CD4-positive, alpha-beta T cell treated with Interleukin-6 at 100 ng/mL for 8 hours (primary cell): Measurements from ENCODE around the gene KCNK6.

ENCODE experiments used
- DNase-seq: peaks from one replicate; pipeline ENCODE4 v3.0.0-alpha.2; 2020; ENCODE audit warnings: mixed read lengths, low spot score

KCNK6 gene

GRCh38 chr19:38298821-38299680 lies 20.6 kb upstream of the KCNK6 start:
- no peak for DNase-seq

- no peak for DNase-seq
Observed at GRCh38 chr19:38303517-38304351, 15.9 kb upstream of the KCNK6 start, which contains the start of gene C19orf33. Gene C19orf33 (plus strand): TSS chr19:38304251. CDS start chr19:38304262, 11 bp downstream.

GRCh38 chr19:38304352-38304865 lies 15.2 kb upstream of the KCNK6 start:
- DNase-seq, result no peak

GRCh38 chr19:38304866-38305429 lies 14.7 kb upstream of the KCNK6 start:
- DNase-seq, result no peak

- DNase-seq, result no peak
Observed at GRCh38 chr19:38306236-38306635, 13.4 kb upstream of the KCNK6 start.

GRCh38 chr19:38307076-38307475 lies 12.6 kb upstream of the KCNK6 start:
- no peak for DNase-seq

GRCh38 chr19:38307597-38307996 lies 12.0 kb upstream of the KCNK6 start:
- DNase-seq, result no peak

- no peak for DNase-seq
Observed at GRCh38 chr19:38308006-38308766, 11.5 kb upstream of the KCNK6 start.

- DNase-seq, result no peak
Observed at GRCh38 chr19:38308926-38309614, 10.6 kb upstream of the KCNK6 start.

GRCh38 chr19:38309615-38310278 lies 9.9 kb upstream of the KCNK6 start:
- DNase-seq, result no peak

GRCh38 chr19:38310279-38310670 lies 9.4 kb upstream of the KCNK6 start:
- no peak for DNase-seq

GRCh38 chr19:38310986-38311385 lies 8.7 kb upstream of the KCNK6 start:
- no peak for DNase-seq

GRCh38 chr19:38315657-38316476 lies 3.8 kb upstream of the KCNK6 start, which contains the start of gene YIF1B:
Gene YIF1B (minus strand): TSS chr19:38315947. CDS start chr19:38315917, 30 bp downstream.
- peak; percentile 97 for DNase-seq

GRCh38 chr19:38316477-38317067 lies 3.1 kb upstream of the KCNK6 start:
- DNase-seq, result peak; percentile 11

- DNase-seq, result peak; percentile 53
Observed at GRCh38 chr19:38317104-38317612, 2.5 kb upstream of the KCNK6 start.

- no peak for DNase-seq
Observed at GRCh38 chr19:38318660-38319059, 985 bp upstream of the KCNK6 start.

- no peak for DNase-seq
Observed at GRCh38 chr19:38320969-38321339, 1.3 kb downstream of the KCNK6 start.

GRCh38 chr19:38321646-38322196 lies 2.1 kb downstream of the KCNK6 start:
- no peak for DNase-seq

GRCh38 chr19:38323291-38323690 lies 3.6 kb downstream of the KCNK6 start:
- DNase-seq, result no peak
